Mucosa of rectum (tissue), 2 donors: Measurements from ENCODE around the gene LSAMP.

Source experiments
- H3K27ac ChIP-seq, 2 donors: one replicate each; pipeline ENCODE4 v1.7.0; 2013; ENCODE audit warnings: inconsistent platforms in 2 of 2, low read depth in 2 of 2, low read length in 2 of 2
- H3K27me3 ChIP-seq, 2 donors: one replicate each; pipeline ENCODE4 v1.7.0; 2013; ENCODE audit warnings: low read length in 2 of 2; ENCODE audit not compliant: control insufficient read depth in 2 of 2, insufficient read depth in 2 of 2
- H3K36me3 ChIP-seq, 2 donors: one replicate each; pipeline ENCODE4 v1.7.0; 2013; ENCODE audit warnings: low read length in 2 of 2; ENCODE audit not compliant: control insufficient read depth in 2 of 2, insufficient read depth in 2 of 2
- H3K4me1 ChIP-seq, 2 donors: one replicate each; pipeline ENCODE4 v1.7.0; 2013; ENCODE audit warnings: low read length in 2 of 2, mild to moderate bottlenecking in 1 of 2; ENCODE audit not compliant: control insufficient read depth in 2 of 2, insufficient read depth in 2 of 2
- H3K4me3 ChIP-seq, 2 donors: one replicate each; pipeline ENCODE4 v1.7.0; 2013; ENCODE audit warnings: low read length in 2 of 2
- H3K9ac ChIP-seq, 2 donors: one replicate each; pipeline ENCODE4 v1.7.0; 2013; ENCODE audit warnings: low read length in 2 of 2, low read depth in 1 of 2, mild to moderate bottlenecking in 1 of 2
- H3K9me3 ChIP-seq, 2 donors: one replicate each; pipeline ENCODE4 v1.7.0; 2013; ENCODE audit warnings: low read length in 2 of 2; ENCODE audit not compliant: control insufficient read depth in 2 of 2
- donor health status: healthy.
- donor health status: Normal muscosa, but diverticular disease.

Gene LSAMP

GRCh38 chr3:116037954-116038911 lies 407.1 kb downstream of the LSAMP start:
- H3K9me3 ChIP-seq = no peaks in the 10 kb centered on the region
- no peaks in the 10 kb centered on the region for H3K36me3 ChIP-seq
- H3K4me1 ChIP-seq = no peaks in the 10 kb centered on the region
- no peak overlapping the region for H3K9ac ChIP-seq
- no peak overlapping the region for H3K27ac ChIP-seq
- no peak overlapping the region for H3K4me3 ChIP-seq
- H3K27me3 ChIP-seq = no peaks in the 10 kb centered on the region

- H3K4me3 ChIP-seq = no peak overlapping the region
- no peak overlapping the region for H3K27ac ChIP-seq
- H3K27me3 ChIP-seq = no peaks in the 10 kb centered on the region
- no peaks in the 10 kb centered on the region for H3K36me3 ChIP-seq
- no peak overlapping the region for H3K9ac ChIP-seq
- H3K4me1 ChIP-seq = no peaks in the 10 kb centered on the region
- no peaks in the 10 kb centered on the region for H3K9me3 ChIP-seq
Observed at GRCh38 chr3:116035429-116035828, 409.9 kb downstream of the LSAMP start.

- no peaks in the 10 kb centered on the region for H3K36me3 ChIP-seq
- H3K4me3 ChIP-seq = no peak overlapping the region
- no peaks in the 10 kb centered on the region for H3K9me3 ChIP-seq
- no peak overlapping the region for H3K27ac ChIP-seq
- no peak overlapping the region for H3K9ac ChIP-seq
- H3K27me3 ChIP-seq = no peaks in the 10 kb centered on the region
- H3K4me1 ChIP-seq = no peaks in the 10 kb centered on the region
Observed at GRCh38 chr3:116034794-116035193, 410.5 kb downstream of the LSAMP start.

GRCh38 chr3:116034086-116034485 lies 411.2 kb downstream of the LSAMP start:
- no peak overlapping the region for H3K9ac ChIP-seq
- no peak overlapping the region for H3K4me3 ChIP-seq
- no peaks in the 10 kb centered on the region for H3K4me1 ChIP-seq
- H3K27ac ChIP-seq = no peak overlapping the region
- no peaks in the 10 kb centered on the region for H3K36me3 ChIP-seq
- H3K9me3 ChIP-seq = no peaks in the 10 kb centered on the region
- H3K27me3 ChIP-seq = no peaks in the 10 kb centered on the region

GRCh38 chr3:116033516-116033915 lies 411.8 kb downstream of the LSAMP start:
- Histone ChIP-seq H3K9me3 (no peaks in the 10 kb centered on the region), H3K4me1 (no peaks in the 10 kb centered on the region), H3K27me3 (no peaks in the 10 kb centered on the region), H3K27ac (no peak overlapping the region), H3K9ac (no peak overlapping the region), H3K4me3 (no peak overlapping the region), H3K36me3 (no peaks in the 10 kb centered on the region)

- no peak overlapping the region for H3K27ac ChIP-seq
- H3K9ac ChIP-seq = no peak overlapping the region
- no peaks in the 10 kb centered on the region for H3K4me1 ChIP-seq
- H3K36me3 ChIP-seq = no peaks in the 10 kb centered on the region
- no peak overlapping the region for H3K4me3 ChIP-seq
- no peaks in the 10 kb centered on the region for H3K27me3 ChIP-seq
- no peaks in the 10 kb centered on the region for H3K9me3 ChIP-seq
Observed at GRCh38 chr3:116032176-116032575, 413.1 kb downstream of the LSAMP start.

- Histone ChIP-seq H3K36me3 (no peaks in the 10 kb centered on the region), H3K9ac (no peak overlapping the region), H3K9me3 (no peaks in the 10 kb centered on the region), H3K27me3 (no peaks in the 10 kb centered on the region), H3K27ac (no peak overlapping the region), H3K4me1 (no peaks in the 10 kb centered on the region), H3K4me3 (no peak overlapping the region)
Observed at GRCh38 chr3:116030131-116030850, 415.0 kb downstream of the LSAMP start.

GRCh38 chr3:116029266-116029665 lies 416.0 kb downstream of the LSAMP start:
- no peak overlapping the region for H3K4me3 ChIP-seq
- no peaks in the 10 kb centered on the region for H3K9me3 ChIP-seq
- no peak overlapping the region for H3K9ac ChIP-seq
- H3K27ac ChIP-seq = no peak overlapping the region
- H3K36me3 ChIP-seq = no peaks in the 10 kb centered on the region
- H3K27me3 ChIP-seq = no peaks in the 10 kb centered on the region
- no peaks in the 10 kb centered on the region for H3K4me1 ChIP-seq

GRCh38 chr3:116028157-116028556 lies 417.1 kb downstream of the LSAMP start:
- H3K9ac ChIP-seq = no peak overlapping the region
- no peak overlapping the region for H3K4me3 ChIP-seq
- H3K27ac ChIP-seq = no peak overlapping the region
- no peaks in the 10 kb centered on the region for H3K27me3 ChIP-seq
- H3K4me1 ChIP-seq = no peaks in the 10 kb centered on the region
- H3K9me3 ChIP-seq = no peaks in the 10 kb centered on the region
- no peaks in the 10 kb centered on the region for H3K36me3 ChIP-seq

GRCh38 chr3:116020989-116021388 lies 424.3 kb downstream of the LSAMP start:
- Histone ChIP-seq H3K4me3 (no peak overlapping the region), H3K9me3 (no peaks in the 10 kb centered on the region), H3K27ac (no peak overlapping the region), H3K36me3 (no peaks in the 10 kb centered on the region), H3K27me3 (no peaks in the 10 kb centered on the region), H3K4me1 (no peaks in the 10 kb centered on the region), H3K9ac (no peak overlapping the region)
